H1 (cell line): Measurements from ENCODE around the gene RANBP17. TPM values are rescaled to one million over a fixed set of nuclear protein-coding genes. Genes with fewer than 3 reads are reported as not detected.

Experiments
- polyA plus RNA-seq, 7 experiments: library from polyadenylated mRNA; depleted of rRNA in 3 of 7; stranded (reverse) in 5 of 7; unstranded in 2 of 7; fragments of >200 nt in 5 of 7; fragments of 200-250 nt in 2 of 7; gene quantifications; 1 replicate in 5 of 7; 2 replicates in 1 of 7; 4 replicates in 1 of 7; pipeline versions ENCODE4 v1.2.1 to v1.2.3, GENCODE V29; 2011 to 2013; ENCODE audit warnings: missing spikeins in 2 of 7, mixed read lengths in 2 of 7
- small RNA-seq: library from polyadenylated mRNA; stranded (forward); fragments of <200 nt; extraction: miRNeasy Mini kit (QIAGEN cat#:217004); gene quantifications from one replicate; pipeline ENCODE3, GENCODE V24; 2013; ENCODE audit not compliant: insufficient read depth
- total RNA-seq: library from RNA; stranded (reverse); fragmentation: NEBNext Ultra II Directional; extraction: Animal tissue kit (Norgen Biotek cat#: 25700); gene quantifications from 2 replicates; pipeline ENCODE4 v1.2.1, GENCODE V29; 2021

Gene RANBP17
- total and polyA plus RNA-seq, 2 of the 8 experiments (the other 6 are each of a cell fraction or from before 2014, with no cell fraction given): 8.6 to 21.3 TPM

Small RNA genes lying within 50 kb of the gene (small RNA-seq; reads per million reads assigned to genes)
- not detected for gene AC091980.1

Other genes starting within 250 kb of the RANBP17 start
- 3.7 and 3.9 TPM in 2 replicates for gene GABRP, start 78.3 kb upstream of the RANBP17 start, total RNA-seq
- gene GABRP, start 78.3 kb upstream of the RANBP17 start, polyA plus RNA-seq (2011; rRNA removed): 2.5 and 4.0 TPM in 2 replicates